ENCODE data around the gene DOK4.
A peak's percentile ranks its signal among the peaks of the same experiment; 100 is the strongest.

GRCh38 chr16:57422026-57422944 lies 64.0 kb downstream of the DOK4 start:
- TF ChIP-seq CTCF (IDR thresholded peaks at IDR 0.05) = peak; percentile 50 to 80 (median 68)
- no peak for TF ChIP-seq POLR2AphosphoS5 (IDR thresholded peaks at IDR 0.05)

All from gastroesophageal sphincter (tissue), 3 donors.